Measurements from ENCODE around the gene CHTOP.

GRCh38 chr1:153628638-153629342 lies 5.1 kb upstream of the CHTOP start:
- TF ChIP-seq, protein P1, sequence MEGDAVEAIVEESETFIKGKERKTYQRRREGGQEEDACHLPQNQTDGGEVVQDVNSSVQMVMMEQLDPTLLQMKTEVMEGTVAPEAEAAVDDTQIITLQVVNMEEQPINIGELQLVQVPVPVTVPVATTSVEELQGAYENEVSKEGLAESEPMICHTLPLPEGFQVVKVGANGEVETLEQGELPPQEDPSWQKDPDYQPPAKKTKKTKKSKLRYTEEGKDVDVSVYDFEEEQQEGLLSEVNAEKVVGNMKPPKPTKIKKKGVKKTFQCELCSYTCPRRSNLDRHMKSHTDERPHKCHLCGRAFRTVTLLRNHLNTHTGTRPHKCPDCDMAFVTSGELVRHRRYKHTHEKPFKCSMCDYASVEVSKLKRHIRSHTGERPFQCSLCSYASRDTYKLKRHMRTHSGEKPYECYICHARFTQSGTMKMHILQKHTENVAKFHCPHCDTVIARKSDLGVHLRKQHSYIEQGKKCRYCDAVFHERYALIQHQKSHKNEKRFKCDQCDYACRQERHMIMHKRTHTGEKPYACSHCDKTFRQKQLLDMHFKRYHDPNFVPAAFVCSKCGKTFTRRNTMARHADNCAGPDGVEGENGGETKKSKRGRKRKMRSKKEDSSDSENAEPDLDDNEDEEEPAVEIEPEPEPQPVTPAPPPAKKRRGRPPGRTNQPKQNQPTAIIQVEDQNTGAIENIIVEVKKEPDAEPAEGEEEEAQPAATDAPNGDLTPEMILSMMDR (conservative IDR thresholded peaks at IDR 0.05; ENCODE audit: low read length), result no peak
- no peak for TF ChIP-seq EZH2phosphoT487 (IDR thresholded peaks at IDR 0.05; ENCODE audit: borderline replicate concordance, low read depth, low read length)

Data from OCI-LY7 (cell line).